ENCODE data around the gene TCFL5. TPM values are rescaled to one million over a fixed set of nuclear protein-coding genes. Genes with fewer than 3 reads are reported as not detected.

Gene TCFL5
- total RNA-seq, 2 experiments from 2014 or later: 6.2 to 6.5 TPM

- ChIA-PET POLR2A (no interaction called here), CTCF (interaction anchor here (4.6 kb wide), 1 partner anchor 10 kb away, joined by 20 read pairs; no protein-coding TSS in a partner anchor)
These were observed 63.7 kb downstream of the TCFL5 start for GRCh38 chr20:62797671-62798532.

DNA sequence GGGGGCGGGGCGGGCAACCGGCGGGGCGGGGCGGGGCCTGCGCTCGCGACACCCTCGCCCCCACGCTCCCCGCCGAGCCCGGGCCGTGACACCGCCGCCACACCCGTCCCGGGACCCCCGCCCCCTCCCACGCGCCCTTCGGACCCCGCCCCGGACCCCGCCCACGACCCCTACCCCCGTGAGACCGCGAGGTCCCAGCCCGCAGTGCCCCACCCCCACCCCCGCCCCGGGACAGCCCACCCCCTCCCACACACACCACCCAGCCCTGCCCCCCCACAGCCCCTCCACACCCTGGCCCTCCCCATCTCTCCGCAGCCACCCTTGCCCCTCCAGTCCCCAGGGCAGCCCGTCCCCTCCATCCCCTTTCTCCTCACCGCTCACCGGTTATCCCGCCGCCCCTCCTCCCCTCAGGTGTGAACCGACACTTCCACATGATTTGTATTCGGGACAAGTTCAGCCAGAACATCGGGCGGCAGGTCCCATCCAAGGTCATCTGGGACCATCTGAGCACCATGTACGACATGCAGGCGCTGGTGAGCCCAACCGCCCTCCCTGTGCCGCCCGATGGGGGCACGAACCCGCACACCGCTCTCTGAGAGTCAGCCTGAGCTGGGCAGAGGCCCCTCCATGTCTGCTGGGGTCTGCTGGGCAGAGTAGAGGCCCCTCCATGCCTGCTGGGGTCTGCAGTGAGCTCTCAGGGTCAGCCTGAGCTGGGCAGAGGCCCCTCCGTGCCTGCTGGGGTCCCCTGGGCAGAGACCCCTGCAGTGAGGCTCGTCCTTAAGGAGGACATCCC lies 64.7 kb downstream of the TCFL5 start:
- CTCF ChIA-PET: interaction anchor here (4.6 kb wide), 1 partner anchor 11 kb away, joined by 20 read pairs; no protein-coding TSS in a partner anchor
- POLR2A ChIA-PET: interaction anchor here (1.0 kb wide), 1 partner anchor 11 kb away, joined by 3 read pairs; no protein-coding TSS in a partner anchor

- POLR2A ChIA-PET: interaction anchor here (0.6 to 2.2 kb wide), 4 partner anchors 10 to 225 kb away, joined by 4 to 7 read pairs (median 4); partner anchors contain the start of genes OGFR and SLCO4A1
- CTCF ChIA-PET: interaction anchor here (1.2 to 4.6 kb wide), 3 partner anchors 13 to 192 kb away, joined by 4 to 20 read pairs (median 5); no protein-coding TSS in a partner anchor
These were observed 66.4 kb downstream of the TCFL5 start for GRCh38 chr20:62795023-62795761.

DNA sequence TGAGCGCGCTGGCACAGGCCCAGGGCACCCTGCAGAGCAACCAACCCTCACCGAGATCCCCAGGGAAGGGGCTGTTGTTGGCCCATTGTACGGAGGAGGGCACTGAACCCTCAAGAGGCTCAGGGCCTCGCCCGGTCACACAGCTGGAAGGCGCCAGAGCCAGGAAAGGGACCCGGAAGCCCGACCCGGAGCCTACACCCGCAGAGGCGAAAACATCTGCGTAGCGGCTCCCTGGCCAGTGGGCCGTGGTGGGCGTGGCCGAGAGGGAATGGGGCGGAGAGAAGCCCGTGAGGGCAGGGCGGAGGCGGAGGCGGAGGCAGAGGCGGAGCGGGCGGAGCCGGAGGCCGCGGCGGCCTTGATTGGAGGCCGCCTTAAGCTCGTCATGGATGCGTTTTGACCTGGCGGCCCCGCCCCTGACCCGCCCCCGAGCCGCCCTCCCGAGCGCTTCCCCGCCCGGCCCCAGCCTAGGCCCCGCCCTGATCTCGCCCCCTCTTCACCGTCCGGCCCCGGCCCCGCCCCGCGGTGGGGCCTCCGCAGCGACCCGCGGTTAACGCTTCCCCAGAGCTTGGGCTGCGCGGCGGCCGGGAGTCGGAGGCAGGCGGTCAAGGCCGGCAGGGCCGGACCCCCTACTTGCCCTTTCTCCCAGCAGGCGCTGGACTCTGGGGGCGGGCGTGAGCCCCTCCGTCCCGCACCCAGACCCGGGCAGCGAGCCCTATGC lies 67.5 kb downstream of the TCFL5 start:
- ChIA-PET POLR2A (interaction anchor here (0.6 to 2.2 kb wide), 5 partner anchors 11 to 152 kb away, joined by 3 to 7 read pairs (median 4); partner anchors contain the start of genes OGFR and SLCO4A1), CTCF (interaction anchor here (0.9 to 4.6 kb wide), 9 partner anchors 10 to 384 kb away, joined by 3 to 20 read pairs (median 4); partner anchors contain the start of genes OGFR and SLCO4A1)

- CTCF ChIA-PET: interaction anchor here (1.0 to 4.6 kb wide), 7 partner anchors 11 to 383 kb away, joined by 3 to 20 read pairs (median 4); partner anchors contain the start of genes OGFR and SLCO4A1
These were observed 67.9 kb downstream of the TCFL5 start for GRCh38 chr20:62793757-62794006.

GRCh38 chr20:62792940-62793756 lies 68.5 kb downstream of the TCFL5 start:
- POLR2A ChIA-PET: interaction anchor here (0.6 to 1.4 kb wide), 2 partner anchors 53 to 65 kb away, joined by 3 read pairs; no protein-coding TSS in a partner anchor
- CTCF ChIA-PET: interaction anchor here (1.0 to 4.6 kb wide), 11 partner anchors 15 to 383 kb away, joined by 3 to 21 read pairs (median 3); partner anchors contain the start of gene SLCO4A1

More at GRCh38 chr20:62793757-62794006, 67.9 kb downstream of the TCFL5 start:
- POLR2A ChIA-PET: interaction anchor here (1.4 to 2.2 kb wide), 3 partner anchors 11 to 152 kb away, joined by 3 to 7 read pairs (median 4); partner anchors contain the start of genes OGFR and SLCO4A1

DNA sequence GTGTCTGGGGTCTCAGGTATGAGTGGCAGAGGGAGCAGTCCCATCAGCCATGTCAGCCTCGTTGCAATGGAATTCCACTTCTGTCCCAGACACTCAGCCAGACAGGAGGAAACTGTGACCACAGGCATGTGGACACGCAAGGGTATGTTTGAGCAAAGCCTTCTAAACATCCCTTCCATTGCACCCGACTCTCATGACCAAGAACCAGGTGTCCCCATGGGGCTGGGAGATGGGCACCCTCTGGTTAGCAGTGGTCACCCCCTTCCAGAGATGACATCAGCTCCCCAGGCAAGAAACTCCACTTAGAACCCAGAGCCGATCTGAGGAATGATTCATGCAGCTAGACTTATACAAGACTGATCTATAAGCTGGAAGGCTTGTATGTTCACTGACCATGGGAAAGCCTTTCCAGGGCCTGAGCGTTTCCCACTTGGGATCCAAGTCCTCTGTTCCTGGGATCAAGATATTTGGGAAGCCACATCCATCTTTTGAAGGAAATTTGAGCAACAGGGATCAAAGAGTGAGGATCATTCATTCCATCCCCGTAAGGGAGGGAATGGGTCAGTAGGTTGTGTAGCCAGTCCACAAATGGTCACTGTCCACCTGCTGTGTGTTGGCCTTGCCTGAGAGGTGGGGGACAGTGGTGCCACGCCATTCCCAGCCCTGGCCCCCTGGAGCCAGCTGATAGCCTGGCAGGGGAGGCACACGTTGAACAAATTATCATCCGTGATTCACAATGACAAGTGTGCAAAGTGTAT lies 69.3 kb downstream of the TCFL5 start:
- ChIA-PET CTCF (interaction anchor here (0.7 to 2.3 kb wide), 16 partner anchors 11 to 175 kb away, joined by 3 to 21 read pairs (median 4); partner anchors contain the start of gene NTSR1), POLR2A (interaction anchor here (0.6 kb wide), 1 partner anchor 52 kb away, joined by 3 read pairs; no protein-coding TSS in a partner anchor)

GRCh38 chr20:62791301-62792181 lies 70.1 kb downstream of the TCFL5 start:
- ChIA-PET POLR2A (no interaction called here), CTCF (interaction anchor here (0.7 to 2.3 kb wide), 26 partner anchors 9 to 290 kb away, joined by 3 to 21 read pairs (median 4); partner anchors contain the start of genes NTSR1 and SLCO4A1)

Other genes starting within 250 kb of the TCFL5 start
- gene SLCO4A1, start 219.3 kb downstream of the TCFL5 start, total RNA-seq: 10 to 100 TPM; 60.9 to 65.4 TPM
- gene NTSR1, start 153.0 kb downstream of the TCFL5 start, total RNA-seq: not detected
- 10 to 100 TPM; 17.8 to 18.1 TPM for gene MRGBP, start 65.3 kb downstream of the TCFL5 start, total RNA-seq
- 10 to 100 TPM; 53.5 to 54.1 TPM for gene OGFR, start 57.0 kb downstream of the TCFL5 start, total RNA-seq
- gene COL9A3, start 44.8 kb downstream of the TCFL5 start, total RNA-seq: not detected
- gene DIDO1, start 64.7 kb upstream of the TCFL5 start, total RNA-seq: 10 to 100 TPM; 48.1 to 49.6 TPM
- gene GID8, start 76.3 kb upstream of the TCFL5 start, total RNA-seq: 10 to 100 TPM; 44.2 to 45.2 TPM
- 10 to 100 TPM; 47.3 to 48.5 TPM for gene SLC17A9, start 90.9 kb upstream of the TCFL5 start, total RNA-seq
- not detected for gene BHLHE23, start 145.1 kb upstream of the TCFL5 start, total RNA-seq